Left kidney (tissue), 2 donors: ENCODE data around the gene NUMB. TPM values are rescaled to one million over a fixed set of nuclear protein-coding genes. Genes with fewer than 3 reads are reported as not detected.

ENCODE experiments used
- DNase-seq: peaks from one replicate; pipeline ENCODE4 v3.0.0-alpha.2; 2013
- polyA plus RNA-seq: library from polyadenylated mRNA; unstranded; fragments of 120-200 nt; gene quantifications from one replicate; pipeline ENCODE4 v1.2.1, GENCODE V29; 2013; ENCODE audit not compliant: insufficient read length

The NUMB gene
- polyA plus RNA-seq, 1 donor, result 126 TPM

- DNase-seq, result no peak
Observed at GRCh38 chr14:73466861-73467260, 8.5 kb upstream of the NUMB start.

GRCh38 chr14:73465823-73466532 lies 7.6 kb upstream of the NUMB start:
- DNase-seq, result no peak

- DNase-seq, result no peak
Observed at GRCh38 chr14:73463411-73463810, 5.1 kb upstream of the NUMB start.

- DNase-seq, result no peak
Observed at GRCh38 chr14:73462815-73463214, 4.5 kb upstream of the NUMB start.

GRCh38 chr14:73462048-73462715 lies 3.8 kb upstream of the NUMB start:
- DNase-seq, result no peak

GRCh38 chr14:73461478-73462047 lies 3.2 kb upstream of the NUMB start:
- no peak for DNase-seq

GRCh38 chr14:73460691-73461127 lies 2.4 kb upstream of the NUMB start:
- peak; percentile 43 for DNase-seq

GRCh38 chr14:73459959-73460358 lies 1.6 kb upstream of the NUMB start:
- no peak for DNase-seq

- no peak for DNase-seq
Observed at GRCh38 chr14:73457924-73458182, 493 bp downstream of the NUMB start.

GRCh38 chr14:73457041-73457923 lies 1.1 kb downstream of the NUMB start:
- no peak for DNase-seq

GRCh38 chr14:73455294-73455693 lies 3.1 kb downstream of the NUMB start:
- no peak for DNase-seq

GRCh38 chr14:73452341-73453186 lies 5.8 kb downstream of the NUMB start:
- DNase-seq, result no peak

GRCh38 chr14:73443758-73444157 lies 14.6 kb downstream of the NUMB start:
- DNase-seq, result no peak

- no peak for DNase-seq
Observed at GRCh38 chr14:73441286-73441685, 17.1 kb downstream of the NUMB start.

GRCh38 chr14:73438993-73439392 lies 19.4 kb downstream of the NUMB start:
- DNase-seq, result no peak

- no peak for DNase-seq
Observed at GRCh38 chr14:73437206-73437605, 21.1 kb downstream of the NUMB start.

- DNase-seq, result no peak
Observed at GRCh38 chr14:73432124-73432523, 26.2 kb downstream of the NUMB start.

- no peak for DNase-seq
Observed at GRCh38 chr14:73428353-73428824, 30.0 kb downstream of the NUMB start.

- no peak for DNase-seq
Observed at GRCh38 chr14:73427516-73428264, 30.7 kb downstream of the NUMB start.

GRCh38 chr14:73426877-73427276 lies 31.5 kb downstream of the NUMB start:
- DNase-seq, result no peak

- DNase-seq, result no peak
Observed at GRCh38 chr14:73424453-73424852, 33.9 kb downstream of the NUMB start.
